Lung (tissue), 12 donors: ENCODE results near the gene NEO1. TPM values are rescaled to one million over a fixed set of nuclear protein-coding genes. Genes with fewer than 3 reads are reported as not detected.
"Not testable (repeated sequence)": the region's sequence is repeated elsewhere in the genome, so short reads cannot be mapped to it uniquely, and the experiment has no call there.

Source experiments
- ATAC-seq: fragments of 200-7000 bp; cut with Tn5 transposase; one replicate; pipeline ENCODE4 v1.9.1; 2020; ENCODE audit warnings: moderate number of reproducible peaks; ENCODE audit not compliant: insufficient read depth, low FRiP score
- DNase-seq, 3 donors: peaks; one replicate each; pipeline ENCODE4 v3.0.0-alpha.2; 2013 to 2017
- H3K27ac ChIP-seq, 2 donors: one replicate each; pipeline ENCODE4 v1.5.1; 2013; ENCODE audit warnings: mild to moderate bottlenecking in 2 of 2, moderate library complexity in 2 of 2, control low read depth in 1 of 2, inconsistent platforms in 1 of 2, low read depth in 1 of 2, low read length in 1 of 2
- H3K27me3 ChIP-seq, 3 donors: one replicate each; pipeline ENCODE4 v1.5.1; 2013; ENCODE audit warnings: low read length in 2 of 3; ENCODE audit not compliant: control insufficient read depth in 3 of 3, insufficient read depth in 3 of 3
- H3K36me3 ChIP-seq, 4 donors: one replicate each; pipeline ENCODE4 v1.5.1; 2013; ENCODE audit warnings: low read length in 4 of 4, mild to moderate bottlenecking in 1 of 4, moderate library complexity in 1 of 4; ENCODE audit not compliant: control insufficient read depth in 4 of 4, insufficient read depth in 4 of 4
- H3K4me1 ChIP-seq, 5 donors: one replicate each; pipeline ENCODE4 v1.5.1; 2013; ENCODE audit warnings: low read length in 5 of 5, mild to moderate bottlenecking in 2 of 5, moderate library complexity in 1 of 5; ENCODE audit not compliant: control insufficient read depth in 5 of 5, insufficient read depth in 5 of 5
- H3K4me3 ChIP-seq: one replicate; pipeline ENCODE4 v1.5.1; 2013; ENCODE audit warnings: mild to moderate bottlenecking, control low read depth, moderate library complexity
- H3K9ac ChIP-seq, 2 donors: one replicate each; pipeline ENCODE4 v1.5.1; 2013; ENCODE audit warnings: low read length in 2 of 2, control low read depth in 1 of 2; ENCODE audit not compliant: insufficient read depth in 1 of 2
- H3K9me3 ChIP-seq, 4 donors: one replicate each; pipeline ENCODE4 v1.5.1; 2013; ENCODE audit warnings: low read length in 3 of 4, mild to moderate bottlenecking in 1 of 4, moderate library complexity in 1 of 4; ENCODE audit not compliant: control insufficient read depth in 4 of 4, insufficient read depth in 3 of 4
- WGBS, 2 donors: extraction: QIAGEN DNeasy Blood & Tissue Kit; methylation state at CpG; one replicate each; pipeline ENCODE4 v1.1.7; 2013; 5-methylcytosine and 5-hydroxymethylcytosine counted together
- polyA plus RNA-seq, 2 donors: library from polyadenylated mRNA; stranded (reverse); fragments of 200-250 nt; gene quantifications; one replicate each; pipeline ENCODE4 v1.2.1, GENCODE V29; 2013
- total RNA-seq, 2 donors: library from RNA; depleted of rRNA in 1 of 2; stranded (reverse); fragments of >200 nt in 1 of 2; gene quantifications; one replicate each; pipeline ENCODE4 v1.2.1, GENCODE V29; 2014 to 2021
- TF ChIP-seq, protein P1 (sequence below): IDR thresholded peaks from 2 replicates; pipeline ENCODE4 v1.5.1; 2012; ENCODE audit warnings: mild to moderate bottlenecking; ENCODE audit errors: control extremely low read depth, extremely low read depth
- donor health status: control.
- donor health status: control.
- donor health status: Bipolar disorder and iron deficiency.
- donor health status: healthy.
- donor health status: DM: yes; HTN: yes; CAD: no.

Gene NEO1
- total and polyA plus RNA-seq, 4 donors: 6.9 to 70.8 (median 16.5) TPM

DNA sequence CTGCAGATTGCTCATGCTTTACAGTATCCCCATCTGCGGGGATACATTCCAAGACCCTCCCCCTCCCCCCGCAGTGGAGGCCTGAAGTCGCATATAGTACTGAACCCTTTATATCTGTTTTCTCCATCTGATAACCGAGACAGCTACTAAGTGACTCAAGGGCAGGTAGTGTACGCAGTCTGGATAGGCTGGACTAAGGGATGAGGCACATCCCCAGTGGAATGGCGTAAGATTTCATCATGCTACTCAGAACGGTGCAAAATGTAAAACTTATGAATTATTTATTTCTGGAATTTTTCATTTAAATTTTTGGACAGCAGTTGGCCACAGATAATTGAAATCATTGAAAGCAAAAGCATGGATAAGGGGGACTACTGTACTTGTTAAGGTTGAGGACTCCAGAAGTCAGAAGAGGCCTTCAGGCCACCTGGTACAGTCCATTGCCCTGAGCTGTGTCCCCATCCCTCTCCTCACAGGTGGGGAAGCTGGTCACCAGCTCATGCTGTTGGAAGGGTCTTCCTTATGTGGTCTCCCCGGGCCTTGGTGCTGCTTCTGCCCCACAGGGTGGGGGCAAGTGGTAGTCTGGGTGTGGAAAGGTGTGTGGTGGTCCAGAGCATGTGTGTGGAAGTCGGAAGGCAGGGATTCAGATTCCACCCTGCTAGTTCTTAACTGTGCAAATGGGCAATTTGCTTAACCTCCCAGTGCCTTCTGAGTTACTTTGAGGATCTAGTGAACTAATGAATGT is 244.5 kb downstream of the NEO1 start:
- ATAC-seq: no peak
- Histone ChIP-seq H3K4me3 (no peak overlapping the region), H3K27me3 (no peaks in the 10 kb centered on the region), H3K4me1 (no peaks in the 10 kb centered on the region), H3K27ac (no peak overlapping the region), H3K36me3 (peaks cover 2 to 48% (median 12%) of the 10 kb centered on the region in 4 donors), H3K9me3 (no peaks in the 10 kb centered on the region), H3K9ac (no peak overlapping the region)
- no peak for DNase-seq
- WGBS, 2 donors: 81 to 91% methylated on average over 9 of the region's 9 CpGs
- TF ChIP-seq, protein P1, sequence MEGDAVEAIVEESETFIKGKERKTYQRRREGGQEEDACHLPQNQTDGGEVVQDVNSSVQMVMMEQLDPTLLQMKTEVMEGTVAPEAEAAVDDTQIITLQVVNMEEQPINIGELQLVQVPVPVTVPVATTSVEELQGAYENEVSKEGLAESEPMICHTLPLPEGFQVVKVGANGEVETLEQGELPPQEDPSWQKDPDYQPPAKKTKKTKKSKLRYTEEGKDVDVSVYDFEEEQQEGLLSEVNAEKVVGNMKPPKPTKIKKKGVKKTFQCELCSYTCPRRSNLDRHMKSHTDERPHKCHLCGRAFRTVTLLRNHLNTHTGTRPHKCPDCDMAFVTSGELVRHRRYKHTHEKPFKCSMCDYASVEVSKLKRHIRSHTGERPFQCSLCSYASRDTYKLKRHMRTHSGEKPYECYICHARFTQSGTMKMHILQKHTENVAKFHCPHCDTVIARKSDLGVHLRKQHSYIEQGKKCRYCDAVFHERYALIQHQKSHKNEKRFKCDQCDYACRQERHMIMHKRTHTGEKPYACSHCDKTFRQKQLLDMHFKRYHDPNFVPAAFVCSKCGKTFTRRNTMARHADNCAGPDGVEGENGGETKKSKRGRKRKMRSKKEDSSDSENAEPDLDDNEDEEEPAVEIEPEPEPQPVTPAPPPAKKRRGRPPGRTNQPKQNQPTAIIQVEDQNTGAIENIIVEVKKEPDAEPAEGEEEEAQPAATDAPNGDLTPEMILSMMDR: no peak

DNA sequence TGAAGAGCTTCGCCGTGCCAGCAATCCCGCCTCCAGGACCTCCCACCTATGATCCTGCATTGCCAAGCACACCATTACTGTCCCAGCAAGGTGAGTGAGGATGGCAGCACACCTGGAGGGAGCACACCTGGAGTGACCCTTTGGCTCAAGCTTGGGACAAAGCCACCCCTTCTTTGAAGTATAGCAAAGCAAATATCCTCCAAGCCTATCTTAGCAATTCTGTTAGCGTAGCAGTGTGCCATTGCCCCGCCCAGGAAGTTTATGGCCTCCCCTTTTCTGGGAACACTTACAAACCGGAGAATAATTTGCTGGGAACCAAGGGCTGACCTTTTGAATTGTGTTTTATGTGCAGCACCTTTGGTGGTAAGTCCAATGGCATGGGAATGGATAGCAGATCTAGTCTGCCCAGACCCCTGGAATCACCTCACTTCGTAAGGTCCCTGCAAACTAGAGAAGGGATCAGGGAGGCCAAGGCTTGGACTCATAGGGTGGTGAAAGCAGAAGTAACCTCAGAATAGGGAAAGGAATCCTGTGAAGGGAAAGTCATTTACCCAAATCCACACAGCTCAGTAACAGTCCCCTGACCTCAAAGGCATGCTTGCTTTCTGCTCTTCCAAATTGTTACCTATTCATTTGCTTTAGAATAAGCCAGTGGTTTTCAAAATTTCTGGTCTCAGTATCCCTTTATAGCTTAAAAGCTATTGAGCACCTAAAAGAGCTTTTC is 246.4 kb downstream of the NEO1 start:
- H3K27me3 ChIP-seq: no peaks in the 10 kb centered on the region
- no peak for DNase-seq
- TF ChIP-seq, protein P1: no peak
- 79 to 85% methylated on average over 7 of the region's 7 CpGs for WGBS, 2 donors
- H3K9ac ChIP-seq: no peak overlapping the region
- H3K9me3 ChIP-seq: no peaks in the 10 kb centered on the region
- H3K27ac ChIP-seq: no peak overlapping the region
- no peak for ATAC-seq
- H3K4me1 ChIP-seq: no peaks in the 10 kb centered on the region
- no peak overlapping the region for H3K4me3 ChIP-seq
- H3K36me3 ChIP-seq: peaks cover 2 to 50% (median 18%) of the 10 kb centered on the region in 4 donors

DNA sequence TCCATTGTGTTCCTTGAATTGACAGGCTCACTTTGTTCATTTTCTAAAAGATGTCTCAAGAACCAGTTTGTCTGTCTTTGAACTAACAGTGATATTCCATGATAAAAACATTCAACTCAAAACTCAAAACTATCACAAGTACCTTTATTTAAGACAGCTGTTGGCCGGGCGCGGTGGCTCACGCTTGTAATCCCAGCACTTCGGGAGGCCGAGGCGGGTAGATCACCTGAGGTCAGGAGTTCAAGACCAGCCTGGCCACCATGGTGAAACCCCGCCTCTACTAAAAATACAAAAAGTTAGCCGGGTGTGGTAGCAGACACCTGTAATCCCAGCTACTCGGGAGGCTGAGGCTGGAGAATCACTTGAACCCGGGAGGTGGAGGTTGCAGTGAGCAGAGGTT is 248.0 kb downstream of the NEO1 start:
- H3K36me3 ChIP-seq: peaks cover 2 to 44% (median 17%) of the 10 kb centered on the region in 4 donors
- H3K9me3 ChIP-seq, H3K27me3 ChIP-seq, H3K27ac ChIP-seq, H3K9ac ChIP-seq, H3K4me3 ChIP-seq, ATAC-seq, H3K4me1 ChIP-seq, DNase-seq: not testable (repeated sequence)
- WGBS, 2 donors: 93 to 96% methylated on average over 11 of the region's 11 CpGs

DNA sequence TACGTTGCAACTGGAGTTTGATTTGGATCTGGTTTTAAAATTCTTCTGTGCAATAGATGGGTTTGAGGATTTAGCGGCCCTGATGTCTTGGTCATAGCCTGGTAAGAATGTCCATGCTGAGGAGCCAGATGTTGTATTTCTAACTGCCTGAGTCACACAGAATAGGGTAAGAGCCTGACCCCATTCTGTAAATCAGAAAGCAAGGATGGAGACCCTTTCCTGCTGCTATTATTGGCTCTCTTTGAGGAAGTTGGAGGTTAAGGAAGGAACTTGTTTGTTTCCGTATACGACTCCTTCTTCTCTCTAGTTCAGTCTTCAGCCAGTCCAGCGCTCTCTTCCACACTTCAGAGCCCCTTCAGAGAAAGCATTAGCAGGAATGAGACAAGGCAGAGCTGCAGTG is 251.4 kb downstream of the NEO1 start:
- Histone ChIP-seq H3K4me1 (no peaks in the 10 kb centered on the region), H3K27me3 (no peaks in the 10 kb centered on the region), H3K9ac (no peak overlapping the region), H3K9me3 (no peaks in the 10 kb centered on the region), H3K4me3 (no peak overlapping the region), H3K27ac (no peak overlapping the region), H3K36me3 (peaks cover 2 to 35% (median 11%) of the 10 kb centered on the region in 4 donors)
- 34 to 58% methylated on average over 5 of the region's 5 CpGs for WGBS, 2 donors
- TF ChIP-seq, protein P1: no peak
- ATAC-seq (no peak), DNase-seq (no peak)
